CD8-positive, alpha-beta memory T cell (primary cell): ENCODE data around the gene ZNF646. TPM values are rescaled to one million over a fixed set of nuclear protein-coding genes. Genes with fewer than 3 reads are reported as not detected.

Experiments used
- CTCF ChIA-PET: fragments of 350-600 bp; sonication (Branson Sonifier 250); formaldehyde crosslinking; loops from one replicate; lab custom pipeline; 2021; ENCODE audit warnings: antibody characterized with exemption; lab: Charles Lee
- POLR2A ChIA-PET: fragments of 350-600 bp; sonication (Branson Sonifier 250); formaldehyde crosslinking; loops from one replicate; lab custom pipeline; 2021; ENCODE audit warnings: antibody characterized with exemption; lab: Charles Lee
- DNase-seq, 5 donors: peaks; one replicate each; pipeline versions ENCODE4 v3.0.0 to v3.0.0-alpha.2; 2020 to 2022; ENCODE audit warnings: mixed read lengths in 1 of 5
- H3K27ac ChIP-seq: one replicate; pipeline ENCODE4 v1.7.0; 2013; ENCODE audit warnings: low read depth, mild to moderate bottlenecking, low read length, moderate library complexity
- H3K27me3 ChIP-seq: 2 replicates; pipeline ENCODE4 v1.7.0; 2013; ENCODE audit warnings: low read length, mild to moderate bottlenecking; ENCODE audit not compliant: insufficient read depth, poor library complexity, severe bottlenecking
- H3K36me3 ChIP-seq: 2 replicates; pipeline ENCODE4 v1.7.0; 2013; ENCODE audit warnings: mild to moderate bottlenecking, low read length, moderate library complexity; ENCODE audit not compliant: insufficient read depth
- H3K4me1 ChIP-seq: 2 replicates; pipeline ENCODE4 v1.7.0; 2013; ENCODE audit warnings: mild to moderate bottlenecking, low read length, moderate library complexity; ENCODE audit not compliant: insufficient read depth
- H3K4me3 ChIP-seq: 2 replicates; pipeline ENCODE4 v1.7.0; 2013; ENCODE audit warnings: mild to moderate bottlenecking, low read length
- H3K9me3 ChIP-seq: 2 replicates; pipeline ENCODE4 v1.7.0; 2013; ENCODE audit warnings: mild to moderate bottlenecking, low read length
- H3K27ac Mint-ChIP-seq, 8 donors: one replicate each; pipeline ENCODE4 v1.8.0; 2020 to 2021; ENCODE audit warnings: mixed read lengths in 8 of 8, mild to moderate bottlenecking in 6 of 8, inconsistent platforms in 3 of 8, moderate library complexity in 3 of 8
- H3K27me3 Mint-ChIP-seq, 2 donors: one replicate each; pipeline ENCODE4 v1.8.0; 2020 to 2021; ENCODE audit warnings: mixed read lengths in 2 of 2, mild to moderate bottlenecking in 1 of 2, moderate library complexity in 1 of 2
- H3K36me3 Mint-ChIP-seq, 3 donors: one replicate each; pipeline ENCODE4 v1.8.0; 2020 to 2021; ENCODE audit warnings: mixed read lengths in 3 of 3, inconsistent platforms in 1 of 3, mild to moderate bottlenecking in 1 of 3
- H3K4me1 Mint-ChIP-seq, 3 donors: one replicate each; pipeline ENCODE4 v1.8.0; 2020 to 2021; ENCODE audit warnings: mixed read lengths in 3 of 3, inconsistent platforms in 1 of 3, mild to moderate bottlenecking in 1 of 3
- H3K4me3 Mint-ChIP-seq, 7 donors: one replicate each; pipeline ENCODE4 v1.8.0; 2020 to 2021; ENCODE audit warnings: mixed read lengths in 7 of 7, mild to moderate bottlenecking in 6 of 7, moderate library complexity in 4 of 7, inconsistent platforms in 2 of 7
- H3K9me3 Mint-ChIP-seq, 5 donors: one replicate each; pipeline ENCODE4 v1.8.0; 2020 to 2022; ENCODE audit warnings: mixed read lengths in 5 of 5, mild to moderate bottlenecking in 3 of 5, moderate library complexity in 2 of 5, inconsistent platforms in 1 of 5
- polyA plus RNA-seq: library from polyadenylated mRNA; unstranded; fragments of 300-500 nt; fragmentation: Illumina TruSeq; gene quantifications from one replicate; pipeline ENCODE4 v1.2.3, GENCODE V29; 2021
- total RNA-seq, 2 experiments: library from RNA; stranded (reverse); gene quantifications; one replicate each; pipeline ENCODE4 v1.2.3, GENCODE V29; 2021

Gene ZNF646
- total RNA-seq, result 10 to 100 TPM; 23.4 to 25.9 TPM
- polyA plus RNA-seq, result 9.3 TPM

- peaks cover 0 to 57% (median 0%) of the 10 kb centered on the region in 3 donors for H3K36me3 Mint-ChIP-seq
- Histone ChIP-seq H3K9me3 (no peaks in the 10 kb centered on the region), H3K4me1 (peaks cover 24% of the 10 kb centered on the region), H3K27ac (peak within 1 kb of the TSS; percentile 89), H3K4me3 (peak within 1 kb of the TSS; percentile 100), H3K27me3 (no peaks in the 10 kb centered on the region), H3K36me3 (peaks cover 25% of the 10 kb centered on the region)
- CTCF ChIA-PET, result interaction anchor here (0.8 to 2.2 kb wide), 14 partner anchors 10 to 386 kb away, joined by 3 to 9 read pairs (median 4); partner anchors contain the start of genes ARMC5, HSD3B7, KAT8 and PRSS36
- H3K4me3 Mint-ChIP-seq, result peak within 1 kb of the TSS; percentile 87 to 97 (median 97)
- peaks cover 37 to 55% (median 41%) of the 10 kb centered on the region in 3 donors for H3K4me1 Mint-ChIP-seq
- no peaks in the 10 kb centered on the region for H3K9me3 Mint-ChIP-seq
- peaks cover 0 to 3% of the 10 kb centered on the region in 2 donors for H3K27me3 Mint-ChIP-seq
- H3K27ac Mint-ChIP-seq, result peak within 1 kb of the TSS; percentile 89 to 100 (median 98)
- DNase-seq, result peak; percentile 96 to 99 (median 97)
- POLR2A ChIA-PET, result interaction anchor here (0.5 to 2.4 kb wide), 17 partner anchors 10 to 385 kb away, joined by 3 to 37 read pairs (median 5); partner anchors contain the start of genes ARMC5, FUS, KAT8 and PYCARD
These were observed at the start of gene ZNF646, which contains the start of gene ZNF668 for GRCh38 chr16:31073970-31074813. Gene ZNF646, plus strand, starts transcription at chr16:31074422. Its CDS starts 1,903 bp downstream, at chr16:31076325. Gene ZNF668, minus strand, starts transcription at chr16:31074240. Its CDS starts 9,781 bp downstream, at chr16:31064459.

- Mint-ChIP-seq H3K4me1 (no peaks in the 10 kb centered on the region), H3K27ac (peak overlapping the region in 1 of 8 donors; percentile 45), H3K36me3 (no peaks in the 10 kb centered on the region), H3K27me3 (no peaks in the 10 kb centered on the region), H3K9me3 (no peaks in the 10 kb centered on the region), H3K4me3 (no peak overlapping the region)
- Histone ChIP-seq H3K27ac (no peak overlapping the region), H3K9me3 (no peaks in the 10 kb centered on the region), H3K4me3 (no peak overlapping the region), H3K36me3 (no peaks in the 10 kb centered on the region), H3K27me3 (no peaks in the 10 kb centered on the region), H3K4me1 (no peaks in the 10 kb centered on the region)
- CTCF ChIA-PET, result no interaction called here
- POLR2A ChIA-PET, result no interaction called here
- no peak for DNase-seq
These were observed 48.9 kb upstream of the ZNF646 start for GRCh38 chr16:31025339-31025738.

GRCh38 chr16:31029272-31029671 is 45.0 kb upstream of the ZNF646 start:
- H3K9me3 ChIP-seq, result no peaks in the 10 kb centered on the region
- Mint-ChIP-seq H3K4me3 (no peak overlapping the region), H3K27me3 (no peaks in the 10 kb centered on the region), H3K4me1 (peaks cover 10 to 22% (median 16%) of the 10 kb centered on the region in 3 donors), H3K27ac (peak overlapping the region in 1 of 8 donors; percentile 33), H3K36me3 (peaks cover 0 to 15% (median 1%) of the 10 kb centered on the region in 3 donors), H3K9me3 (peaks cover 0 to 4% (median 0%) of the 10 kb centered on the region in 5 donors)
- H3K27me3 ChIP-seq, result no peaks in the 10 kb centered on the region
- no peak for DNase-seq
- H3K4me3 ChIP-seq, result no peak overlapping the region
- ChIA-PET POLR2A (no interaction called here), CTCF (no interaction called here)
- H3K4me1 ChIP-seq, result peaks cover 13% of the 10 kb centered on the region
- no peak overlapping the region for H3K27ac ChIP-seq
- H3K36me3 ChIP-seq, result no peaks in the 10 kb centered on the region

GRCh38 chr16:31031276-31031675 is 42.9 kb upstream of the ZNF646 start:
- peak overlapping the region in 4 of 8 donors; percentile 91 to 99 (median 98) for H3K27ac Mint-ChIP-seq
- no peak for DNase-seq
- Histone ChIP-seq H3K27ac (no peak overlapping the region), H3K27me3 (no peaks in the 10 kb centered on the region), H3K4me3 (no peak overlapping the region), H3K36me3 (peaks cover 4% of the 10 kb centered on the region), H3K4me1 (peaks cover 19% of the 10 kb centered on the region), H3K9me3 (no peaks in the 10 kb centered on the region)
- H3K36me3 Mint-ChIP-seq, result peaks cover 0 to 33% (median 2%) of the 10 kb centered on the region in 3 donors
- CTCF ChIA-PET, result no interaction called here
- H3K4me3 Mint-ChIP-seq, result peak overlapping the region in 2 of 7 donors; percentile 96 to 100
- H3K9me3 Mint-ChIP-seq, result peaks cover 0 to 4% (median 0%) of the 10 kb centered on the region in 5 donors
- no peaks in the 10 kb centered on the region for H3K27me3 Mint-ChIP-seq
- H3K4me1 Mint-ChIP-seq, result peaks cover 16 to 35% (median 21%) of the 10 kb centered on the region in 3 donors
- POLR2A ChIA-PET, result interaction anchor here (0.9 kb wide), 1 partner anchor 34 kb away, joined by 3 read pairs; no protein-coding TSS in a partner anchor

GRCh38 chr16:31032736-31033708 is 41.2 kb upstream of the ZNF646 start, which contains the start of gene STX4:
Gene STX4, plus strand, starts transcription at chr16:31033558. Its CDS starts 248 bp downstream, at chr16:31033806.
- H3K4me3 ChIP-seq, result peak within 1 kb of the TSS; percentile 98
- H3K36me3 ChIP-seq, result peaks cover 7% of the 10 kb centered on the region
- no peaks in the 10 kb centered on the region for H3K27me3 ChIP-seq
- peaks cover 0 to 4% (median 0%) of the 10 kb centered on the region in 5 donors for H3K9me3 Mint-ChIP-seq
- CTCF ChIA-PET, result interaction anchor here (1.2 kb wide), 1 partner anchor 83 kb away, joined by 3 read pairs; no protein-coding TSS in a partner anchor
- H3K4me1 Mint-ChIP-seq, result peaks cover 17 to 40% (median 27%) of the 10 kb centered on the region in 3 donors
- peaks cover 0 to 42% (median 5%) of the 10 kb centered on the region in 3 donors for H3K36me3 Mint-ChIP-seq
- H3K27ac Mint-ChIP-seq, result peak within 1 kb of the TSS; percentile 91 to 99 (median 98)
- peak within 1 kb of the TSS; percentile 94 for H3K27ac ChIP-seq
- POLR2A ChIA-PET, result interaction anchor here (0.5 to 3.6 kb wide), 5 partner anchors 13 to 109 kb away, joined by 3 to 18 read pairs (median 3); partner anchors contain the start of genes KAT8, ZNF646 and ZNF668
- no peaks in the 10 kb centered on the region for H3K27me3 Mint-ChIP-seq
- H3K4me1 ChIP-seq, result peaks cover 19% of the 10 kb centered on the region
- H3K9me3 ChIP-seq, result no peaks in the 10 kb centered on the region
- H3K4me3 Mint-ChIP-seq, result peak within 1 kb of the TSS; percentile 91 to 100 (median 96)
- DNase-seq, result peak; percentile 97 to 99 (median 98)

GRCh38 chr16:31033709-31034492 is 40.3 kb upstream of the ZNF646 start:
- H3K4me1 Mint-ChIP-seq, result peaks cover 17 to 40% (median 27%) of the 10 kb centered on the region in 3 donors
- ChIA-PET CTCF (interaction anchor here (1.2 to 1.3 kb wide), 3 partner anchors 37 to 109 kb away, joined by 3 read pairs; no protein-coding TSS in a partner anchor), POLR2A (interaction anchor here (1.2 to 3.6 kb wide), 4 partner anchors 12 to 108 kb away, joined by 3 to 18 read pairs (median 5); partner anchors contain the start of genes KAT8, ZNF646 and ZNF668)
- peaks cover 0 to 1% of the 10 kb centered on the region in 2 donors for H3K27me3 Mint-ChIP-seq
- peaks cover 0 to 4% (median 0%) of the 10 kb centered on the region in 5 donors for H3K9me3 Mint-ChIP-seq
- peak overlapping the region; percentile 91 to 99 (median 98) for H3K27ac Mint-ChIP-seq
- peaks cover 8% of the 10 kb centered on the region for H3K36me3 ChIP-seq
- peaks cover 0 to 50% (median 10%) of the 10 kb centered on the region in 3 donors for H3K36me3 Mint-ChIP-seq
- no peaks in the 10 kb centered on the region for H3K27me3 ChIP-seq
- peak; percentile 79 to 89 (median 82) for DNase-seq
- H3K4me3 Mint-ChIP-seq, result peak overlapping the region; percentile 91 to 100 (median 96)
- peak overlapping the region; percentile 98 for H3K4me3 ChIP-seq
- no peaks in the 10 kb centered on the region for H3K9me3 ChIP-seq
- peaks cover 19% of the 10 kb centered on the region for H3K4me1 ChIP-seq
- peak overlapping the region; percentile 78 for H3K27ac ChIP-seq
